Measurements from ENCODE around the gene OCA2.

GRCh38 chr15:28026221-28026620, 72.9 kb downstream of the OCA2 start:
- TF ChIP-seq, protein P1, sequence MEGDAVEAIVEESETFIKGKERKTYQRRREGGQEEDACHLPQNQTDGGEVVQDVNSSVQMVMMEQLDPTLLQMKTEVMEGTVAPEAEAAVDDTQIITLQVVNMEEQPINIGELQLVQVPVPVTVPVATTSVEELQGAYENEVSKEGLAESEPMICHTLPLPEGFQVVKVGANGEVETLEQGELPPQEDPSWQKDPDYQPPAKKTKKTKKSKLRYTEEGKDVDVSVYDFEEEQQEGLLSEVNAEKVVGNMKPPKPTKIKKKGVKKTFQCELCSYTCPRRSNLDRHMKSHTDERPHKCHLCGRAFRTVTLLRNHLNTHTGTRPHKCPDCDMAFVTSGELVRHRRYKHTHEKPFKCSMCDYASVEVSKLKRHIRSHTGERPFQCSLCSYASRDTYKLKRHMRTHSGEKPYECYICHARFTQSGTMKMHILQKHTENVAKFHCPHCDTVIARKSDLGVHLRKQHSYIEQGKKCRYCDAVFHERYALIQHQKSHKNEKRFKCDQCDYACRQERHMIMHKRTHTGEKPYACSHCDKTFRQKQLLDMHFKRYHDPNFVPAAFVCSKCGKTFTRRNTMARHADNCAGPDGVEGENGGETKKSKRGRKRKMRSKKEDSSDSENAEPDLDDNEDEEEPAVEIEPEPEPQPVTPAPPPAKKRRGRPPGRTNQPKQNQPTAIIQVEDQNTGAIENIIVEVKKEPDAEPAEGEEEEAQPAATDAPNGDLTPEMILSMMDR (optimal IDR thresholded peaks at IDR 0.05 in 1 of 3, IDR thresholded peaks at IDR 0.05 in 1 of 3, conservative IDR thresholded peaks at IDR 0.05 in 1 of 3; ENCODE audit: extremely low read depth in 1 of 3, insufficient read depth in 2 of 3, low read length in 3 of 3): no peak
- TF ChIP-seq EZH2 (IDR thresholded peaks at IDR 0.05; ENCODE audit: low read length): no peak
